Peyer's patch (tissue), 4 donors: Measurements from ENCODE around the gene DUSP9. TPM values are rescaled to one million over a fixed set of nuclear protein-coding genes. Genes with fewer than 3 reads are reported as not detected.

Source experiments
- DNase-seq, 3 donors: peaks; one replicate each; pipeline ENCODE4 v3.0.0-alpha.2; 2017 to 2019
- H3K27ac ChIP-seq, 4 donors: fragments of 200-600 bp; sonication (generic); one replicate each; pipeline ENCODE4 v1.5.1; 2016 to 2019
- H3K27me3 ChIP-seq, 2 donors: fragments of 200-600 bp; sonication (generic); one replicate each; pipeline ENCODE4 v1.5.1; 2019
- H3K36me3 ChIP-seq, 3 donors: fragments of 200-600 bp; sonication (generic); one replicate each; pipeline ENCODE4 v1.5.1; 2016 to 2019
- H3K4me1 ChIP-seq, 4 donors: fragments of 200-600 bp; sonication (generic); one replicate each; pipeline ENCODE4 v1.5.1; 2016 to 2019
- H3K4me3 ChIP-seq, 4 donors: fragments of 200-600 bp; sonication (generic); 1 replicate in 3 of 4; 2 replicates in 1 of 4; pipeline ENCODE4 v1.5.1; 2016 to 2019; ENCODE audit warnings: mild to moderate bottlenecking in 1 of 4
- H3K9me3 ChIP-seq, 4 donors: fragments of 200-600 bp; sonication (generic); one replicate each; pipeline ENCODE4 v1.5.1; 2016 to 2019; ENCODE audit warnings: mild to moderate bottlenecking in 1 of 4
- CTCF ChIP-seq, 6 experiments: fragments of 450-650 bp in 4 of 6; fragments of 200-600 bp in 2 of 6; sonication (generic) in 1 of 6; IDR thresholded peaks; one replicate each; pipeline ENCODE4 v1.5.1; 2017 to 2019; ENCODE audit warnings: antibody characterized with exemption in 6 of 6, mild to moderate bottlenecking in 3 of 6, moderate library complexity in 1 of 6
- POLR2A ChIP-seq, 2 donors: fragments of 450-650 bp; IDR thresholded peaks; one replicate each; pipeline ENCODE4 v1.5.1; 2017; ENCODE audit warnings: antibody characterized with exemption in 2 of 2, mild to moderate bottlenecking in 2 of 2, moderate library complexity in 2 of 2
- total RNA-seq, 4 donors: library from RNA; depleted of rRNA; stranded (reverse); fragments of >200 nt; gene quantifications; one replicate each; pipeline ENCODE4 v1.1.0, GENCODE V29; 2016

Gene DUSP9
- total RNA-seq, 4 donors from 2014 or later: not detected

- Histone ChIP-seq H3K4me1 (no peaks in the 10 kb centered on the region), H3K27ac (no peak overlapping the region), H3K27me3 (no peaks in the 10 kb centered on the region), H3K36me3 (no peaks in the 10 kb centered on the region), H3K9me3 (no peaks in the 10 kb centered on the region), H3K4me3 (no peak overlapping the region)
- DNase-seq: peak in 1 of 3 donors; percentile 25
- TF ChIP-seq CTCF (IDR thresholded peaks at IDR 0.05) (no peak), POLR2A (IDR thresholded peaks at IDR 0.05) (no peak)
Observed at GRCh38 chrX:153670748-153671588, 24.0 kb downstream of the DUSP9 start.

GRCh38 chrX:153671589-153672530 lies 24.9 kb downstream of the DUSP9 start:
- H3K9me3 ChIP-seq: no peaks in the 10 kb centered on the region
- no peaks in the 10 kb centered on the region for H3K27me3 ChIP-seq
- TF ChIP-seq CTCF (IDR thresholded peaks at IDR 0.05) (no peak), POLR2A (IDR thresholded peaks at IDR 0.05) (no peak)
- no peaks in the 10 kb centered on the region for H3K4me1 ChIP-seq
- DNase-seq: peak in 1 of 3 donors; percentile 42
- no peaks in the 10 kb centered on the region for H3K36me3 ChIP-seq
- no peak overlapping the region for H3K27ac ChIP-seq
- no peak overlapping the region for H3K4me3 ChIP-seq

GRCh38 chrX:153672531-153673427 lies 25.8 kb downstream of the DUSP9 start:
- TF ChIP-seq POLR2A (IDR thresholded peaks at IDR 0.05): no peak
- Histone ChIP-seq H3K27me3 (no peaks in the 10 kb centered on the region), H3K4me1 (no peaks in the 10 kb centered on the region), H3K27ac (no peak overlapping the region), H3K36me3 (no peaks in the 10 kb centered on the region), H3K4me3 (peak overlapping the region in 1 of 4 donors; percentile 26), H3K9me3 (no peaks in the 10 kb centered on the region)
- DNase-seq: peak in 1 of 3 donors; percentile 39

- H3K4me3 ChIP-seq: peak within 1 kb of the TSS in 1 of 4 donors; percentile 26
- no peaks in the 10 kb centered on the region for H3K36me3 ChIP-seq
- peak in 1 of 3 donors; percentile 37 for DNase-seq
- H3K4me1 ChIP-seq: no peaks in the 10 kb centered on the region
- no peak within 1 kb of the TSS for H3K27ac ChIP-seq
- H3K9me3 ChIP-seq: no peaks in the 10 kb centered on the region
- no peaks in the 10 kb centered on the region for H3K27me3 ChIP-seq
- no peak for TF ChIP-seq CTCF (IDR thresholded peaks at IDR 0.05)
- no peak for TF ChIP-seq POLR2A (IDR thresholded peaks at IDR 0.05)
Observed at GRCh38 chrX:153673428-153674218, 26.6 kb downstream of the DUSP9 start, which contains the start of gene PNCK. PNCK (minus strand) TSS chrX:153673813; CDS start chrX:153673076, 737 bp downstream.

GRCh38 chrX:153674219-153674851 lies 27.3 kb downstream of the DUSP9 start:
- DNase-seq: peak in 1 of 3 donors; percentile 13
- no peak for TF ChIP-seq POLR2A (IDR thresholded peaks at IDR 0.05)
- TF ChIP-seq CTCF (IDR thresholded peaks at IDR 0.05): no peak
- no peak overlapping the region for H3K27ac ChIP-seq

More at GRCh38 chrX:153674219-153674851, 27.3 kb downstream of the DUSP9 start:
- Histone ChIP-seq H3K4me1 (no peaks in the 10 kb centered on the region), H3K4me3 (no peak overlapping the region), H3K36me3 (no peaks in the 10 kb centered on the region), H3K9me3 (no peaks in the 10 kb centered on the region), H3K27me3 (no peaks in the 10 kb centered on the region)
